Mucosa of descending colon (tissue), 3 donors: ENCODE results near the gene GID8. TPM values are rescaled to one million over a fixed set of nuclear protein-coding genes. Genes with fewer than 3 reads are reported as not detected.

Source experiments
- ATAC-seq: fragments of 200-7000 bp; cut with Tn5 transposase; one replicate; pipeline ENCODE4 v1.9.1; 2020; ENCODE audit warnings: mild to moderate bottlenecking, moderate library complexity
- DNase-seq, 3 donors: peaks; one replicate each; pipeline ENCODE4 v3.0.0-alpha.2; 2020
- H3K36me3 ChIP-seq: fragments of 200-600 bp; one replicate; pipeline ENCODE4 v1.8.0; 2021; ENCODE audit warnings: low read depth, mild to moderate bottlenecking
- H3K4me1 ChIP-seq: fragments of 200-600 bp; one replicate; pipeline ENCODE4 v1.8.0; 2021; ENCODE audit warnings: low read depth, mild to moderate bottlenecking
- H3K4me3 ChIP-seq: fragments of 200-600 bp; one replicate; pipeline ENCODE4 v1.8.0; 2021; ENCODE audit warnings: mild to moderate bottlenecking
- H3K9me3 ChIP-seq: fragments of 200-600 bp; one replicate; pipeline ENCODE4 v1.8.0; 2021; ENCODE audit warnings: mild to moderate bottlenecking
- intact Hi-C, 2 donors: fragments of 100-400 bp; cut with DNase I in 1 of 2; cut with micrococcal nuclease in 1 of 2; formaldehyde crosslinking; loops; one replicate each; pipeline versions ENCODE4 v1.11.0 to v1.11.1; 2022; cut with DNase I, micrococcal nuclease
- total RNA-seq, 3 donors: library from RNA; stranded (reverse); fragmentation: NEBNext Ultra II Directional in 2 of 3; extraction: Animal tissue kit (Norgen Biotek cat#: 25700) in 2 of 3; gene quantifications; one replicate each; pipeline versions ENCODE4 v1.2.1 to v1.2.4, GENCODE V29; 2021 to 2023
- TF ChIP-seq, protein P1 (sequence below): fragments of 200-600 bp; IDR thresholded peaks from one replicate; pipeline ENCODE4 v1.8.0; 2022; ENCODE audit warnings: antibody characterized with exemption, mild to moderate bottlenecking
- donor health status: DM: no; HTN: no; CAD: no; lungs with moderate emphysema.
- donor health status: DM: no; HTN: no; CAD: no.
- donor health status: DM: no; HTN: yes; CAD: no.

Gene GID8
- total RNA-seq, 3 donors from 2014 or later = 32.6 to 37.1 (median 34.2) TPM

DNA sequence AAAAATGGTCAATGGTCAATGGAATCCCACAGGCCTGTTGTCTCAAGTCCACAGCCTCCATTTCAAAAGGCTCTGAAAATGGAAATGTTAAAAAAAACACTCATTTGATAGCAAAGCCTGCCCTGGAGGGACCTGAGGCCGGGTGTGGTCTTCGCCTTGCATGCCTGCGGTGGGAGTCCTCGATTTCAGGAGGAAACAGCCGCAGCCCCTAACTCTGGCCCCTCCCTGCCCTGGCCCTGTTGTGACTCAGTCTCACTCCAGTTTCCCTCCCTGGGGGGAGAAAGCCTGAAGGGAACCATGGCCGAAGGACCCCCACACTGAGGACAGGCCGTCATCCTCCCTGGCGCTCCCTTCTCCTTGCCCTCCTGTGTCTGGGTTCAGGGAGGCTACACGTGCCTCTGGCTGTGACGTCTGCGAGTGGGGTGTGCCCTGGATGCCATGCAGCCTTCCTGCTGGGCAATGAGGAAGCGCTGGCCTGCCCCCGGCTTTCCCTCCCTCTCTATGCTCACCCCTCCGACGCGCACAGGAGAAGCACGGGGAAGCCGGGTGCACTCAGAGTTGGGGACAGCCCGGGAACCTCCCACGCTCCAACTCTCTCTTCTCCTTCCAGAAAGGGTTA, 59.6 kb downstream of the GID8 start:
- TF ChIP-seq, protein P1, sequence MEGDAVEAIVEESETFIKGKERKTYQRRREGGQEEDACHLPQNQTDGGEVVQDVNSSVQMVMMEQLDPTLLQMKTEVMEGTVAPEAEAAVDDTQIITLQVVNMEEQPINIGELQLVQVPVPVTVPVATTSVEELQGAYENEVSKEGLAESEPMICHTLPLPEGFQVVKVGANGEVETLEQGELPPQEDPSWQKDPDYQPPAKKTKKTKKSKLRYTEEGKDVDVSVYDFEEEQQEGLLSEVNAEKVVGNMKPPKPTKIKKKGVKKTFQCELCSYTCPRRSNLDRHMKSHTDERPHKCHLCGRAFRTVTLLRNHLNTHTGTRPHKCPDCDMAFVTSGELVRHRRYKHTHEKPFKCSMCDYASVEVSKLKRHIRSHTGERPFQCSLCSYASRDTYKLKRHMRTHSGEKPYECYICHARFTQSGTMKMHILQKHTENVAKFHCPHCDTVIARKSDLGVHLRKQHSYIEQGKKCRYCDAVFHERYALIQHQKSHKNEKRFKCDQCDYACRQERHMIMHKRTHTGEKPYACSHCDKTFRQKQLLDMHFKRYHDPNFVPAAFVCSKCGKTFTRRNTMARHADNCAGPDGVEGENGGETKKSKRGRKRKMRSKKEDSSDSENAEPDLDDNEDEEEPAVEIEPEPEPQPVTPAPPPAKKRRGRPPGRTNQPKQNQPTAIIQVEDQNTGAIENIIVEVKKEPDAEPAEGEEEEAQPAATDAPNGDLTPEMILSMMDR = no peak
- ATAC-seq = peak; percentile 54
- intact Hi-C loops = no loop called here
- H3K36me3 ChIP-seq = no peaks in the 10 kb centered on the region
- H3K4me1 ChIP-seq = no peaks in the 10 kb centered on the region
- no peaks in the 10 kb centered on the region for H3K9me3 ChIP-seq
- H3K4me3 ChIP-seq = no peak overlapping the region
- DNase-seq = peak in 1 of 3 donors; percentile 18

Other genes starting within 250 kb of the GID8 start
- gene NTSR1, start 229.3 kb upstream of the GID8 start, total RNA-seq = 10 to 100 TPM in 1 of 3 donors, under 1 TPM in 1, not detected in 1; 0.31 to 22.1 TPM
- 10 to 100 TPM in 1 of 3 donors, 1 to 10 TPM in 2; 7.1 to 11.0 (median 8.3) TPM for gene MRGBP, start 141.7 kb upstream of the GID8 start, total RNA-seq
- 10 to 100 TPM; 39.3 to 63.1 (median 48.5) TPM for gene OGFR, start 133.3 kb upstream of the GID8 start, total RNA-seq
- gene COL9A3, start 121.1 kb upstream of the GID8 start, total RNA-seq = 10 to 100 TPM in 1 of 3 donors, 1 to 10 TPM in 1, under 1 TPM in 1; 0.70 to 12.4 (median 2.3) TPM
- 10 to 100 TPM in 1 of 3 donors, 1 to 10 TPM in 2; 4.3 to 13.3 (median 6.6) TPM for gene TCFL5, start 76.3 kb upstream of the GID8 start, total RNA-seq
- gene DIDO1, start 11.6 kb upstream of the GID8 start, total RNA-seq = 10 to 100 TPM; 53.4 to 72.5 (median 67.4) TPM
- 10 to 100 TPM in 1 of 3 donors, 1 to 10 TPM in 2; 4.8 to 22.2 (median 6.4) TPM for gene SLC17A9, start 14.6 kb downstream of the GID8 start, total RNA-seq
- gene BHLHE23, start 68.8 kb downstream of the GID8 start, total RNA-seq = not detected